Liver (tissue), 9 donors: ENCODE data around the gene DIP2C. TPM values are rescaled to one million over a fixed set of nuclear protein-coding genes. Genes with fewer than 3 reads are reported as not detected.

ENCODE experiments used
- DNase-seq: peaks from one replicate; pipeline ENCODE4 v3.0.0-alpha.2; 2017; ENCODE audit warnings: low spot score
- H3K27ac ChIP-seq, 2 donors: one replicate each; pipeline ENCODE4 v1.7.0; 2013; ENCODE audit warnings: inconsistent platforms in 2 of 2, low read length in 2 of 2, control low read depth in 1 of 2, low read depth in 1 of 2, mild to moderate bottlenecking in 1 of 2
- H3K27me3 ChIP-seq, 4 donors: one replicate each; pipeline versions ENCODE4 v1.6.1 to v1.7.0; 2013; ENCODE audit warnings: low read length in 3 of 4, inconsistent platforms in 1 of 4, mild to moderate bottlenecking in 1 of 4, moderate library complexity in 1 of 4; ENCODE audit not compliant: control insufficient read depth in 4 of 4, insufficient read depth in 4 of 4
- H3K36me3 ChIP-seq, 4 donors: one replicate each; pipeline versions ENCODE4 v1.6.1 to v1.7.0; 2013; ENCODE audit warnings: low read length in 3 of 4, mild to moderate bottlenecking in 3 of 4, low read depth in 1 of 4, moderate library complexity in 1 of 4; ENCODE audit not compliant: control insufficient read depth in 4 of 4, insufficient read depth in 3 of 4
- H3K4me1 ChIP-seq, 4 donors: one replicate each; pipeline versions ENCODE4 v1.6.1 to v1.7.0; 2013; ENCODE audit warnings: low read length in 3 of 4, mild to moderate bottlenecking in 3 of 4, moderate library complexity in 1 of 4; ENCODE audit not compliant: control insufficient read depth in 4 of 4, insufficient read depth in 4 of 4
- H3K4me3 ChIP-seq, 3 donors: one replicate each; pipeline versions ENCODE4 v1.6.1 to v1.7.0; 2013; ENCODE audit warnings: low read length in 3 of 3, control low read depth in 1 of 3, low read depth in 1 of 3, mild to moderate bottlenecking in 1 of 3
- H3K9ac ChIP-seq, 2 donors: one replicate each; pipeline ENCODE4 v1.7.0; 2013; ENCODE audit warnings: low read length in 2 of 2, mild to moderate bottlenecking in 2 of 2, moderate library complexity in 2 of 2, control low read depth in 1 of 2, low read depth in 1 of 2
- H3K9me3 ChIP-seq, 4 donors: one replicate each; pipeline versions ENCODE4 v1.6.1 to v1.7.0; 2013; ENCODE audit warnings: low read length in 3 of 4; ENCODE audit not compliant: control insufficient read depth in 4 of 4
- FOXA1 ChIP-seq: IDR thresholded peaks from 2 replicates; pipeline ENCODE4 v1.6.1; 2016; ENCODE audit warnings: antibody characterized with exemption
- FOXA2 ChIP-seq: IDR thresholded peaks from 2 replicates; pipeline ENCODE4 v1.6.1; 2016; ENCODE audit warnings: antibody characterized with exemption
- GABPA ChIP-seq, 2 donors: IDR thresholded peaks in 1 of 2; conservative IDR thresholded peaks in 1 of 2; 2 replicates each; pipeline ENCODE4 v1.6.1; 2016; ENCODE audit warnings: antibody characterized with exemption in 2 of 2, mild to moderate bottlenecking in 1 of 2, moderate library complexity in 1 of 2
- HNF4G ChIP-seq: IDR thresholded peaks from 2 replicates; pipeline ENCODE4 v1.6.1; 2016; ENCODE audit warnings: antibody characterized with exemption
- JUND ChIP-seq, 2 donors: IDR thresholded peaks; 2 replicates each; pipeline ENCODE4 v1.6.1; 2016; ENCODE audit warnings: antibody characterized with exemption in 2 of 2
- NR2F2 ChIP-seq: IDR thresholded peaks from 2 replicates; pipeline ENCODE4 v1.6.1; 2016; ENCODE audit warnings: antibody characterized with exemption
- RAD21 ChIP-seq, 2 donors: IDR thresholded peaks; 2 replicates each; pipeline ENCODE4 v1.6.1; 2016; ENCODE audit warnings: antibody characterized with exemption in 2 of 2, mild to moderate bottlenecking in 2 of 2
- RXRA ChIP-seq, 2 donors: IDR thresholded peaks; 2 replicates each; pipeline ENCODE4 v1.6.1; 2017 to 2018; ENCODE audit warnings: antibody characterized with exemption in 2 of 2, mild to moderate bottlenecking in 1 of 2
- SP1 ChIP-seq: IDR thresholded peaks from 2 replicates; pipeline ENCODE4 v1.6.1; 2018; ENCODE audit warnings: antibody characterized with exemption, mild to moderate bottlenecking
- TAF1 ChIP-seq: conservative IDR thresholded peaks from 2 replicates; pipeline ENCODE4 v1.6.1; 2016; ENCODE audit warnings: antibody characterized with exemption, mild to moderate bottlenecking
- WGBS: extraction: QIAGEN DNeasy Blood & Tissue Kit; methylation state at CpG from one replicate; pipeline ENCODE4 v1.1.7; 2013; 5-methylcytosine and 5-hydroxymethylcytosine counted together
- polyA plus RNA-seq, 2 donors: library from polyadenylated mRNA; stranded (reverse) in 1 of 2; unstranded in 1 of 2; fragments of 200-250 nt in 1 of 2; fragments of >200 nt in 1 of 2; fragmentation: Nextera tagmentation in 1 of 2; extraction: Ambion mirVana in 1 of 2; gene quantifications; one replicate each; pipeline versions ENCODE4 v1.2.1 to v1.2.3, GENCODE V29; 2013 to 2015
- total RNA-seq, 2 donors: library from RNA; depleted of rRNA; stranded (reverse); fragments of >200 nt; gene quantifications; one replicate each; pipeline ENCODE4 v1.2.3, GENCODE V29; 2014
- TF ChIP-seq, protein P1 (sequence below): fragments of 150-350 bp; IDR thresholded peaks from 2 replicates; pipeline ENCODE4 v1.5.1; 2017; ENCODE audit warnings: improper control_type of control experiment, low read depth, low read length; ENCODE audit not compliant: missing input control
- TF ChIP-seq, protein P2 (sequence below): IDR thresholded peaks from 2 replicates; pipeline ENCODE4 v1.6.1; 2016; ENCODE audit warnings: antibody characterized with exemption
- TF ChIP-seq, protein P3 (sequence below): IDR thresholded peaks from 2 replicates; pipeline ENCODE4 v1.6.1; 2016; ENCODE audit warnings: antibody characterized with exemption
- TF ChIP-seq, protein P4 (sequence below): IDR thresholded peaks from 2 replicates; pipeline ENCODE4 v1.6.1; 2016; ENCODE audit warnings: antibody characterized with exemption, mild to moderate bottlenecking
- TF ChIP-seq, protein P5 (sequence below): IDR thresholded peaks from 2 replicates; pipeline ENCODE4 v1.6.1; 2016; ENCODE audit warnings: antibody characterized with exemption
- donor health status: healthy.
- donor health status: healthy.
- donor health status: healthy.
- donor health status: healthy.
- donor health status: healthy.

DIP2C gene
- total and polyA plus RNA-seq, 4 donors = 4.2 to 12.2 (median 5.7) TPM

DNA sequence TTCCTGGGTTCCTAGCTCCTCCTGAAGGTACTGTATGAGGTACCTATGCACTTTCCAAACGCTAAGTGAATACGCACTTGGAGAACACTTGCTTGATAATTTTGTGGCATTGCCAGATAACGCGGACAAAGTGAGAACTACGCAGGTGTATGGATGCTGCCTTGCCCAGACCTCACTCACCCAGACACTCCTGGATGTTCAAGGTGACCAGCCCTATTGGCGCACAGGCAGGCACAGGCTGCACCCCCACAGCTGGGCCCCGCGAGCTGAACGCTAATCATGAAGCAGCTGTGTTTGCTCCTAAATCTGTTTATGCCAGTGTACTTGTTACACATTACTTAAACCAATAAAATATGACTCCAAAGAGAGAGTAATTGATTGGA, 27.3 kb downstream of the DIP2C start:
- H3K36me3 ChIP-seq = no peaks in the 10 kb centered on the region
- no peaks in the 10 kb centered on the region for H3K9me3 ChIP-seq
- no peaks in the 10 kb centered on the region for H3K27me3 ChIP-seq
- WGBS = 93% methylated on average over 9 of the region's 9 CpGs
- no peak overlapping the region for H3K9ac ChIP-seq
- peaks cover 0 to 14% (median 6%) of the 10 kb centered on the region in 4 donors for H3K4me1 ChIP-seq
- TF ChIP-seq SP1 (no peak), RAD21 (IDR thresholded peaks at IDR 0.05) (no peak), FOXA1 (no peak), NR2F2 (no peak), FOXA2 (no peak), GABPA (IDR thresholded peaks at IDR 0.05 in 1 of 2, conservative IDR thresholded peaks at IDR 0.05 in 1 of 2) (no peak), HNF4G (no peak), TAF1 (no peak), RXRA (IDR thresholded peaks at IDR 0.05) (no peak)
- TF ChIP-seq, protein P1, sequence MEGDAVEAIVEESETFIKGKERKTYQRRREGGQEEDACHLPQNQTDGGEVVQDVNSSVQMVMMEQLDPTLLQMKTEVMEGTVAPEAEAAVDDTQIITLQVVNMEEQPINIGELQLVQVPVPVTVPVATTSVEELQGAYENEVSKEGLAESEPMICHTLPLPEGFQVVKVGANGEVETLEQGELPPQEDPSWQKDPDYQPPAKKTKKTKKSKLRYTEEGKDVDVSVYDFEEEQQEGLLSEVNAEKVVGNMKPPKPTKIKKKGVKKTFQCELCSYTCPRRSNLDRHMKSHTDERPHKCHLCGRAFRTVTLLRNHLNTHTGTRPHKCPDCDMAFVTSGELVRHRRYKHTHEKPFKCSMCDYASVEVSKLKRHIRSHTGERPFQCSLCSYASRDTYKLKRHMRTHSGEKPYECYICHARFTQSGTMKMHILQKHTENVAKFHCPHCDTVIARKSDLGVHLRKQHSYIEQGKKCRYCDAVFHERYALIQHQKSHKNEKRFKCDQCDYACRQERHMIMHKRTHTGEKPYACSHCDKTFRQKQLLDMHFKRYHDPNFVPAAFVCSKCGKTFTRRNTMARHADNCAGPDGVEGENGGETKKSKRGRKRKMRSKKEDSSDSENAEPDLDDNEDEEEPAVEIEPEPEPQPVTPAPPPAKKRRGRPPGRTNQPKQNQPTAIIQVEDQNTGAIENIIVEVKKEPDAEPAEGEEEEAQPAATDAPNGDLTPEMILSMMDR = no peak
- TF ChIP-seq, protein P2, sequence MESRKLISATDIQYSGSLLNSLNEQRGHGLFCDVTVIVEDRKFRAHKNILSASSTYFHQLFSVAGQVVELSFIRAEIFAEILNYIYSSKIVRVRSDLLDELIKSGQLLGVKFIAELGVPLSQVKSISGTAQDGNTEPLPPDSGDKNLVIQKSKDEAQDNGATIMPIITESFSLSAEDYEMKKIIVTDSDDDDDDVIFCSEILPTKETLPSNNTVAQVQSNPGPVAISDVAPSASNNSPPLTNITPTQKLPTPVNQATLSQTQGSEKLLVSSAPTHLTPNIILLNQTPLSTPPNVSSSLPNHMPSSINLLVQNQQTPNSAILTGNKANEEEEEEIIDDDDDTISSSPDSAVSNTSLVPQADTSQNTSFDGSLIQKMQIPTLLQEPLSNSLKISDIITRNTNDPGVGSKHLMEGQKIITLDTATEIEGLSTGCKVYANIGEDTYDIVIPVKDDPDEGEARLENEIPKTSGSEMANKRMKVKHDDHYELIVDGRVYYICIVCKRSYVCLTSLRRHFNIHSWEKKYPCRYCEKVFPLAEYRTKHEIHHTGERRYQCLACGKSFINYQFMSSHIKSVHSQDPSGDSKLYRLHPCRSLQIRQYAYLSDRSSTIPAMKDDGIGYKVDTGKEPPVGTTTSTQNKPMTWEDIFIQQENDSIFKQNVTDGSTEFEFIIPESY = no peak
- TF ChIP-seq, protein P3, sequence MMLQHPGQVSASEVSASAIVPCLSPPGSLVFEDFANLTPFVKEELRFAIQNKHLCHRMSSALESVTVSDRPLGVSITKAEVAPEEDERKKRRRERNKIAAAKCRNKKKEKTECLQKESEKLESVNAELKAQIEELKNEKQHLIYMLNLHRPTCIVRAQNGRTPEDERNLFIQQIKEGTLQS = no peak
- TF ChIP-seq, protein P4, sequence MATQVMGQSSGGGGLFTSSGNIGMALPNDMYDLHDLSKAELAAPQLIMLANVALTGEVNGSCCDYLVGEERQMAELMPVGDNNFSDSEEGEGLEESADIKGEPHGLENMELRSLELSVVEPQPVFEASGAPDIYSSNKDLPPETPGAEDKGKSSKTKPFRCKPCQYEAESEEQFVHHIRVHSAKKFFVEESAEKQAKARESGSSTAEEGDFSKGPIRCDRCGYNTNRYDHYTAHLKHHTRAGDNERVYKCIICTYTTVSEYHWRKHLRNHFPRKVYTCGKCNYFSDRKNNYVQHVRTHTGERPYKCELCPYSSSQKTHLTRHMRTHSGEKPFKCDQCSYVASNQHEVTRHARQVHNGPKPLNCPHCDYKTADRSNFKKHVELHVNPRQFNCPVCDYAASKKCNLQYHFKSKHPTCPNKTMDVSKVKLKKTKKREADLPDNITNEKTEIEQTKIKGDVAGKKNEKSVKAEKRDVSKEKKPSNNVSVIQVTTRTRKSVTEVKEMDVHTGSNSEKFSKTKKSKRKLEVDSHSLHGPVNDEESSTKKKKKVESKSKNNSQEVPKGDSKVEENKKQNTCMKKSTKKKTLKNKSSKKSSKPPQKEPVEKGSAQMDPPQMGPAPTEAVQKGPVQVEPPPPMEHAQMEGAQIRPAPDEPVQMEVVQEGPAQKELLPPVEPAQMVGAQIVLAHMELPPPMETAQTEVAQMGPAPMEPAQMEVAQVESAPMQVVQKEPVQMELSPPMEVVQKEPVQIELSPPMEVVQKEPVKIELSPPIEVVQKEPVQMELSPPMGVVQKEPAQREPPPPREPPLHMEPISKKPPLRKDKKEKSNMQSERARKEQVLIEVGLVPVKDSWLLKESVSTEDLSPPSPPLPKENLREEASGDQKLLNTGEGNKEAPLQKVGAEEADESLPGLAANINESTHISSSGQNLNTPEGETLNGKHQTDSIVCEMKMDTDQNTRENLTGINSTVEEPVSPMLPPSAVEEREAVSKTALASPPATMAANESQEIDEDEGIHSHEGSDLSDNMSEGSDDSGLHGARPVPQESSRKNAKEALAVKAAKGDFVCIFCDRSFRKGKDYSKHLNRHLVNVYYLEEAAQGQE = no peak
- H3K4me3 ChIP-seq = no peak overlapping the region
- no peak for DNase-seq
- no peak overlapping the region for H3K27ac ChIP-seq

DNA sequence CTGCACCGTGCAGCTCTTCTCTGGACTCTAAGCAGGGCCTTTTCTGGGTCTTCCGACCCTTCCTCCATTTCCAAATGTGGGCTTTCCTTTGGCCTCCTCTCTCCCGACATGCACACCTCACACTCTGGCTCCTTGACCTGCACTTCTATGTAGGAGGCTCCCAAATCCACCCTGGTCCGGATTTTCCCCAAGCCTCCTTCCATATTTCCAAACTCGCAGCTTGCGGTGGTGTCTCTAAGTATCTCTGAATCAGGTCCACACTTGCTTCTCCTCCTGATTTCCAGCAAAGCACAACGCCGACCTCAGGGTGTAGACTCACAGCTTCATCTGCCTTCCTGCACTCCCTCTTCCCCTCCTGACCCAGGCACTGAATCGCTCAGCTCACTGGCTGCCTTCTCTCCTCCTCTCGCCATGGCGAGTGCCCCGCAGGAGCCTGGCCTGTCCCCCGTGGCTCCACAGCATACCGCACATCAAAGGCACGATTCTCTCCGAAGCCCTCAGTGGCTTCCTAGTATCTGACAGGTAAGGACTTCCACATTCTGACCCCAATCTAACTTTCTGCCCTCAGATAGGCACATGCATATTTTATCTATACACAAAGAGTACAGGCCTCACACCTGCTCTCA, 27.8 kb downstream of the DIP2C start:
- Histone ChIP-seq H3K27ac (no peak overlapping the region), H3K27me3 (no peaks in the 10 kb centered on the region), H3K9me3 (no peaks in the 10 kb centered on the region), H3K4me1 (peaks cover 0 to 14% (median 6%) of the 10 kb centered on the region in 4 donors), H3K36me3 (no peaks in the 10 kb centered on the region), H3K9ac (no peak overlapping the region), H3K4me3 (no peak overlapping the region)
- DNase-seq = no peak
- TF ChIP-seq, protein P2 = no peak
- no peak for TF ChIP-seq JUND (IDR thresholded peaks at IDR 0.05)
- no peak for TF ChIP-seq FOXA2
- TF ChIP-seq, protein P5, sequence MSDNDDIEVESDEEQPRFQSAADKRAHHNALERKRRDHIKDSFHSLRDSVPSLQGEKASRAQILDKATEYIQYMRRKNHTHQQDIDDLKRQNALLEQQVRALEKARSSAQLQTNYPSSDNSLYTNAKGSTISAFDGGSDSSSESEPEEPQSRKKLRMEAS = no peak
- no peak for TF ChIP-seq SP1
- TF ChIP-seq, protein P4 = no peak
- TF ChIP-seq RAD21 (IDR thresholded peaks at IDR 0.05) = no peak
- TF ChIP-seq, protein P3 = no peak
- TF ChIP-seq HNF4G = no peak
- no peak for TF ChIP-seq NR2F2
- 84% methylated on average over 16 of the region's 16 CpGs for WGBS
